GM19467 (cell line): ENCODE data around the gene SLC16A2.
"Not testable (repeated sequence)": the region's sequence is repeated elsewhere in the genome, so short reads cannot be mapped to it uniquely, and the experiment has no call there.

Source experiments
- ATAC-seq: cut with Tn5 transposase; IDR thresholded peaks from one replicate; pipeline ENCODE4 v1.9.1; 2021; ENCODE audit warnings: mild to moderate bottlenecking, moderate library complexity; ENCODE audit not compliant: unreplicated experiment

Gene SLC16A2

GRCh38 chrX:74506317-74507115 is 85.2 kb downstream of the SLC16A2 start:
- ATAC-seq = peak; percentile 74

GRCh38 chrX:74507191-74507590 is 85.9 kb downstream of the SLC16A2 start:
- no peak for ATAC-seq

GRCh38 chrX:74509989-74510388 is 88.7 kb downstream of the SLC16A2 start:
- ATAC-seq = no peak

- peak; percentile 36 for ATAC-seq
These were observed 89.1 kb downstream of the SLC16A2 start for GRCh38 chrX:74510401-74510800.

- ATAC-seq = no peak
These were observed 90.4 kb downstream of the SLC16A2 start for GRCh38 chrX:74511704-74512103.

- no peak for ATAC-seq
These were observed 93.1 kb downstream of the SLC16A2 start for GRCh38 chrX:74514384-74514783.

GRCh38 chrX:74515356-74515755 is 94.1 kb downstream of the SLC16A2 start:
- no peak for ATAC-seq

GRCh38 chrX:74516013-74516412 is 94.7 kb downstream of the SLC16A2 start:
- ATAC-seq = not testable (repeated sequence)

GRCh38 chrX:74519870-74520269 is 98.6 kb downstream of the SLC16A2 start:
- no peak for ATAC-seq

GRCh38 chrX:74520291-74520690 is 99.0 kb downstream of the SLC16A2 start:
- ATAC-seq = no peak

- no peak for ATAC-seq
These were observed 99.6 kb downstream of the SLC16A2 start for GRCh38 chrX:74520896-74521295.

- ATAC-seq = no peak
These were observed 100.9 kb downstream of the SLC16A2 start for GRCh38 chrX:74521961-74522751.

- ATAC-seq = no peak
These were observed 101.9 kb downstream of the SLC16A2 start for GRCh38 chrX:74523224-74523623.

GRCh38 chrX:74523870-74524735 is 102.8 kb downstream of the SLC16A2 start:
- ATAC-seq = no peak

GRCh38 chrX:74525116-74525515 is 103.8 kb downstream of the SLC16A2 start:
- no peak for ATAC-seq

- no peak for ATAC-seq
These were observed 105.5 kb downstream of the SLC16A2 start for GRCh38 chrX:74526764-74527163.

GRCh38 chrX:74527350-74527749 is 106.1 kb downstream of the SLC16A2 start:
- no peak for ATAC-seq

- no peak for ATAC-seq
These were observed 108.0 kb downstream of the SLC16A2 start for GRCh38 chrX:74529311-74529710.

GRCh38 chrX:74531081-74531480 is 109.8 kb downstream of the SLC16A2 start:
- no peak for ATAC-seq

- ATAC-seq = no peak
These were observed 113.3 kb downstream of the SLC16A2 start for GRCh38 chrX:74534569-74535038.

GRCh38 chrX:74535086-74535407 is 113.8 kb downstream of the SLC16A2 start:
- ATAC-seq = no peak
